ENCODE results near the gene BCAS1.

The BCAS1 gene

GRCh38 chr20:53907968-53908751 lies 162.2 kb downstream of the BCAS1 start:
- H3K4me1 Mint-ChIP-seq (ENCODE audit: low read depth): peaks cover 23% of the 10 kb centered on the region
- peaks cover 5% of the 10 kb centered on the region for H3K9me3 Mint-ChIP-seq
- no peak overlapping the region for H3K4me3 Mint-ChIP-seq
- H3K27me3 Mint-ChIP-seq (ENCODE audit: low read depth): no peaks in the 10 kb centered on the region
- no peak overlapping the region for H3K27ac Mint-ChIP-seq
- H3K36me3 Mint-ChIP-seq (ENCODE audit: low read depth): no peaks in the 10 kb centered on the region

- H3K4me1 Mint-ChIP-seq (ENCODE audit: low read depth): peaks cover 29% of the 10 kb centered on the region
- no peaks in the 10 kb centered on the region for H3K36me3 Mint-ChIP-seq (ENCODE audit: low read depth)
- no peaks in the 10 kb centered on the region for H3K27me3 Mint-ChIP-seq (ENCODE audit: low read depth)
- H3K9me3 Mint-ChIP-seq: peaks cover 5% of the 10 kb centered on the region
- no peak overlapping the region for H3K4me3 Mint-ChIP-seq
- H3K27ac Mint-ChIP-seq: no peak overlapping the region
These were observed 164.6 kb downstream of the BCAS1 start for GRCh38 chr20:53905820-53906191.

DNA sequence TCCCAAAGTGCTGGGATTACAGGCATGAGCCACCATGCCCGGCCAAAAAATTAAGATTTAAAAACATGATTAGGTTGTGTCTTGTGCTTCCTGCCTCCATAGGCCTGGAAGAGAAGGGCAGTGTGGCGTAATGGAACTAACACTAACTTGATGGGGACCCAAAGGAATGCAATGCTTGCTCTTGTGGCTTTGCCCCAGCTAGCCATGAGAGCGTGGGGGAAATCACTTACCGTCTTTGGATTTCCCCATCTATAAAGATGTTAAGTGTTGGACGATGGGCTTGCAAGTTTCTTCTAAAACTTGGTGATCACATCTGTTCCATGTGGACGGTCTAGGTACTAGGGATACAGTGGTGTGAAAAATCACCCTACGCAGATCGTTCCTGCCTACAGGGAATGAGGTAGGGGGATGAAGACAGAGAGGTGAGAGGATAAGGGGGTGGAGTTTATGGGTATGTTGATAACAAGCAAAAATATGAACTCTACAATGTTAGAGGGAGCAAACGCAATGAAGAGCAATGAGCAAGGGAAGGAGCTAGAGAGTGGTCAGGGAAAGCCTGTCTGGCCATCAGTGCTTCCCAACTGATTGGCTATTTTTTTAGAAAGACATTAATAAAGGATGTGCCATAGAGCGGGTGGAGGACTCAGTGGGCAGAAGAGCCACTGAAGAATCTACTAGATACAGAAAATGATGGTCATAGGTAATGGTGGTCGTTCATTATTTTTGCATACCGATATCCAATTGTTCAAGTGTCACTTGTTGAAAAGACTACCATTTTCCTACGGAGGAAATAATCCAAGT lies 165.2 kb downstream of the BCAS1 start:
- Mint-ChIP-seq H3K36me3 (ENCODE audit: low read depth) (no peaks in the 10 kb centered on the region), H3K27me3 (ENCODE audit: low read depth) (no peaks in the 10 kb centered on the region), H3K27ac (no peak overlapping the region), H3K9me3 (peaks cover 5% of the 10 kb centered on the region), H3K4me1 (ENCODE audit: low read depth) (peaks cover 33% of the 10 kb centered on the region), H3K4me3 (no peak overlapping the region)

GRCh38 chr20:53904261-53904660 lies 166.1 kb downstream of the BCAS1 start:
- H3K36me3 Mint-ChIP-seq (ENCODE audit: low read depth): no peaks in the 10 kb centered on the region
- H3K9me3 Mint-ChIP-seq: peaks cover 5% of the 10 kb centered on the region
- H3K27ac Mint-ChIP-seq: no peak overlapping the region
- H3K4me3 Mint-ChIP-seq: no peak overlapping the region
- H3K27me3 Mint-ChIP-seq (ENCODE audit: low read depth): no peaks in the 10 kb centered on the region
- H3K4me1 Mint-ChIP-seq (ENCODE audit: low read depth): peaks cover 43% of the 10 kb centered on the region

- H3K36me3 Mint-ChIP-seq (ENCODE audit: low read depth): no peaks in the 10 kb centered on the region
- H3K27me3 Mint-ChIP-seq (ENCODE audit: low read depth): no peaks in the 10 kb centered on the region
- no peak overlapping the region for H3K4me3 Mint-ChIP-seq
- peak overlapping the region; percentile 43 for H3K27ac Mint-ChIP-seq
- peaks cover 46% of the 10 kb centered on the region for H3K4me1 Mint-ChIP-seq (ENCODE audit: low read depth)
- H3K9me3 Mint-ChIP-seq: peaks cover 5% of the 10 kb centered on the region
These were observed 166.8 kb downstream of the BCAS1 start for GRCh38 chr20:53903652-53903987.

- peak overlapping the region; percentile 43 for H3K27ac Mint-ChIP-seq
- H3K36me3 Mint-ChIP-seq (ENCODE audit: low read depth): no peaks in the 10 kb centered on the region
- H3K9me3 Mint-ChIP-seq: peaks cover 5% of the 10 kb centered on the region
- H3K27me3 Mint-ChIP-seq (ENCODE audit: low read depth): no peaks in the 10 kb centered on the region
- H3K4me1 Mint-ChIP-seq (ENCODE audit: low read depth): peaks cover 47% of the 10 kb centered on the region
- no peak overlapping the region for H3K4me3 Mint-ChIP-seq
These were observed 167.3 kb downstream of the BCAS1 start for GRCh38 chr20:53902968-53903651.

GRCh38 chr20:53901497-53902096 lies 168.8 kb downstream of the BCAS1 start:
- no peaks in the 10 kb centered on the region for H3K27me3 Mint-ChIP-seq (ENCODE audit: low read depth)
- no peak overlapping the region for H3K27ac Mint-ChIP-seq
- peaks cover 47% of the 10 kb centered on the region for H3K4me1 Mint-ChIP-seq (ENCODE audit: low read depth)
- peaks cover 2% of the 10 kb centered on the region for H3K36me3 Mint-ChIP-seq (ENCODE audit: low read depth)
- no peak overlapping the region for H3K4me3 Mint-ChIP-seq
- peaks cover 5% of the 10 kb centered on the region for H3K9me3 Mint-ChIP-seq

GRCh38 chr20:53901064-53901463 lies 169.3 kb downstream of the BCAS1 start:
- no peak overlapping the region for H3K27ac Mint-ChIP-seq
- peaks cover 2% of the 10 kb centered on the region for H3K36me3 Mint-ChIP-seq (ENCODE audit: low read depth)
- peaks cover 45% of the 10 kb centered on the region for H3K4me1 Mint-ChIP-seq (ENCODE audit: low read depth)

DNA sequence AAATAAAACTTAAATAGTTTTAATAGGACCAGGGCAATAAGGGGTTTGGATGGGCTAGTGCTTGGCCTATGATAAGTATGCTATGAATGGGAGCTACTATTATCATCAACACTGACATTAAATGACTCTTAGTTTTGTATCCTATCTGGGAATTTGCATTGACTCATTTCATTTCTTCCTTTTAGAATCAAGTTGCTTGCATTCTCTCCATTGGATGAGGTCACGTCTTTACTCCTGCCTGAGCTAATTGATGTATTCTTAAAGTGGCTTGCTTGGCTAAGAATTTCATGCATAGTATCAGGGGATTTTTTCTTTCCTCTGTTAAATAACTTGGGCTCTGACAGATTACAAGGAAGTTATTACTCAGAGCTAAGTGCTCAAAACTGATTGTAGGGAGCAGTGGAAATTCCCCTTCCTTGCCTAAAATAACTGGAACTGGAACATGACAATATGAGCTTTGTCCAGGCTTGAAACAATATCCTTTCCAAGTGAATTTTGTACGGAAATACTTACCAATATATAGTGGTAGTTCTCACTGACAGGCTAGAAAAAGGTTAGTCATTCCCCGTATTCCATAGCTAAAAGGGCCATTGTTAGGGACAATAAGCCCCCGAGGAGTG lies 169.9 kb downstream of the BCAS1 start:
- Mint-ChIP-seq H3K9me3 (peaks cover 4% of the 10 kb centered on the region), H3K27ac (peak overlapping the region; percentile 31), H3K36me3 (ENCODE audit: low read depth) (peaks cover 2% of the 10 kb centered on the region), H3K4me1 (ENCODE audit: low read depth) (peaks cover 41% of the 10 kb centered on the region), H3K4me3 (no peak overlapping the region), H3K27me3 (ENCODE audit: low read depth) (no peaks in the 10 kb centered on the region)

More at GRCh38 chr20:53901064-53901463, 169.3 kb downstream of the BCAS1 start:
- Mint-ChIP-seq H3K4me3 (no peak overlapping the region), H3K27me3 (ENCODE audit: low read depth) (no peaks in the 10 kb centered on the region), H3K9me3 (peaks cover 5% of the 10 kb centered on the region)

DNA sequence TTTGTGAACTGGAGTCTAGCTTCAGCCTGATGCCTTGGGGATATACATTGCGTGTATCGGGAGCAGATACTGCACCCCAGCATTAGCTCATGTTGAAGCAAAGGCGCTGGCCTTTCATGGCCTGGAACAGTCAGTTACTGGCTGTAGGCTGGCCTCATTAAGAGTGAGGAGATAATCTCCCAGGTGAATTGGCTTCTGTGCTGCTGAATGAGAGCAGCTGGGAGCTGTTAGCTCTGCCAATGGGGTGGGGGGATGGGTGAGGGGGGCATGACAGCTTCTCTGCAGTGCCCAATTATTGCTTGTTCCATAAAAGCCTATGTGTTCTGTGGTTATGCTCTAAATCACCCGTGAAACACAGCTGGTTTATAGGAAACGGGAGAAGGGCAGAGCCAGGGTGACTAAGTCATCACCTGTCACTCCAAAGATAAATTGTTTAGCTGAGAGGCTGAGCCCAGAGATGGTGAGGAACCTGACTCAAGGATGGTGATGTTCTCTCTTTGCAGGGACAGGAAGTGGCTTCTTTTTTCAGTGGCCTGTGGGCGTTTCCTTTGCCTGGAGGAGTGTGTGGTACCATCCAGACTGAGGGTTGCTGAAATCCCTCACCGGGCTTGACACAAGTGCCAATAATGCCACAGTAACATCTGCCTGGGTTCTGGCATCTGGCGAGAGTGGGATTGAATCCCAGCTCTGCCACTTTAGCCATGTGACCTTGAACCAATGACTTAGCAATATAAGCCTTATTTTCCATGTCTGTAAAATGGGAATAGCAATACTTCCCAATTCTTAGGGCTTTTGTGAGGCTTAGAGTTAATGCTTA lies 170.8 kb downstream of the BCAS1 start:
- Mint-ChIP-seq H3K27me3 (ENCODE audit: low read depth) (no peaks in the 10 kb centered on the region), H3K4me3 (no peak overlapping the region), H3K9me3 (no peaks in the 10 kb centered on the region), H3K27ac (peak overlapping the region; percentile 91), H3K36me3 (ENCODE audit: low read depth) (peaks cover 2% of the 10 kb centered on the region), H3K4me1 (ENCODE audit: low read depth) (peaks cover 39% of the 10 kb centered on the region)

- H3K36me3 Mint-ChIP-seq (ENCODE audit: low read depth): peaks cover 2% of the 10 kb centered on the region
- H3K4me1 Mint-ChIP-seq (ENCODE audit: low read depth): peaks cover 38% of the 10 kb centered on the region
- peak overlapping the region; percentile 91 for H3K27ac Mint-ChIP-seq
These were observed 171.8 kb downstream of the BCAS1 start for GRCh38 chr20:53898556-53898931.

DNA sequence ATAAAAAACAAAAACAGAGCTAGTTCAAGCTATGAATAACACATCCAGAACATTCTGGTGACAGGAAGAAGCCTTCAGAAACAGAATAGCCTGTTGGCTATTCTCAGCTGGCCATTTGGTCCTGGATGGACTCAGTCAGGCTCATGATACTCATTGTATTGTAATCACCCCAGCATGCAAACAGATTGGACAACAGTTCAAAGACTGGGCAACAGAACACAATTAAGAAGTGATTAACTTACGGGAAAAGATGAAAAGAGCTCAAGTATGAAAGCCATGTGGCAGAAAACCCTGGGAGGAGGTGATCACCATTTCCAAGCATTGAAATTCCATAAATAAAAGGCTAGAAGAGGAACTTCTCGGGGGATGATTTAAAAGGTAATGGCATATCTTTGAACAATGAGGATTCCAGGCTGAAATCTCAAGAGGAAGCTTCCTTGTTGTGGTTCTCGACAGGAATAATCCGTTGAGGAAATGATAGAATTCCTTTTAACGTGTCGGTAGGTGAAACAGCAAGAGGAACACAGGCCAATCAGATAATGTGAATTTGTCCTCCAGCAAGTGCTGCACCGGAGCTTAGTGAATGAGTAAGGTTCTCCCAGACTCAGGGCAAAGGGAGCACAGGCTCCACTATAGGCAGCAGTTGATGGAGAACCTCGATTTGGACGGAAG lies 172.4 kb downstream of the BCAS1 start:
- Mint-ChIP-seq H3K27me3 (ENCODE audit: low read depth) (no peaks in the 10 kb centered on the region), H3K4me3 (no peak overlapping the region), H3K9me3 (no peaks in the 10 kb centered on the region), H3K36me3 (ENCODE audit: low read depth) (peaks cover 2% of the 10 kb centered on the region), H3K4me1 (ENCODE audit: low read depth) (peaks cover 39% of the 10 kb centered on the region), H3K27ac (peak overlapping the region; percentile 67)

More at GRCh38 chr20:53898556-53898931, 171.8 kb downstream of the BCAS1 start:
- H3K4me3 Mint-ChIP-seq: no peak overlapping the region
- H3K27me3 Mint-ChIP-seq (ENCODE audit: low read depth): no peaks in the 10 kb centered on the region
- H3K9me3 Mint-ChIP-seq: no peaks in the 10 kb centered on the region

- H3K4me3 Mint-ChIP-seq: no peak overlapping the region
- peaks cover 2% of the 10 kb centered on the region for H3K36me3 Mint-ChIP-seq (ENCODE audit: low read depth)
- H3K27ac Mint-ChIP-seq: no peak overlapping the region
- H3K27me3 Mint-ChIP-seq (ENCODE audit: low read depth): no peaks in the 10 kb centered on the region
- H3K9me3 Mint-ChIP-seq: no peaks in the 10 kb centered on the region
- peaks cover 43% of the 10 kb centered on the region for H3K4me1 Mint-ChIP-seq (ENCODE audit: low read depth)
These were observed 173.7 kb downstream of the BCAS1 start for GRCh38 chr20:53896647-53897046.

Measured in T-helper 1 cell treated with Interleukin-12 subunit alpha and Interleukin-12 subunit beta and Interleukin-4 antibody, amounts not matched to agents 30 μg/mL and 1 μg/mL, for 36 hours (primary cell).